ENCODE results near the gene RUFY3.
"Not testable (repeated sequence)": the region's sequence is repeated elsewhere in the genome, so short reads cannot be mapped to it uniquely, and the experiment has no call there.

The RUFY3 gene

DNA sequence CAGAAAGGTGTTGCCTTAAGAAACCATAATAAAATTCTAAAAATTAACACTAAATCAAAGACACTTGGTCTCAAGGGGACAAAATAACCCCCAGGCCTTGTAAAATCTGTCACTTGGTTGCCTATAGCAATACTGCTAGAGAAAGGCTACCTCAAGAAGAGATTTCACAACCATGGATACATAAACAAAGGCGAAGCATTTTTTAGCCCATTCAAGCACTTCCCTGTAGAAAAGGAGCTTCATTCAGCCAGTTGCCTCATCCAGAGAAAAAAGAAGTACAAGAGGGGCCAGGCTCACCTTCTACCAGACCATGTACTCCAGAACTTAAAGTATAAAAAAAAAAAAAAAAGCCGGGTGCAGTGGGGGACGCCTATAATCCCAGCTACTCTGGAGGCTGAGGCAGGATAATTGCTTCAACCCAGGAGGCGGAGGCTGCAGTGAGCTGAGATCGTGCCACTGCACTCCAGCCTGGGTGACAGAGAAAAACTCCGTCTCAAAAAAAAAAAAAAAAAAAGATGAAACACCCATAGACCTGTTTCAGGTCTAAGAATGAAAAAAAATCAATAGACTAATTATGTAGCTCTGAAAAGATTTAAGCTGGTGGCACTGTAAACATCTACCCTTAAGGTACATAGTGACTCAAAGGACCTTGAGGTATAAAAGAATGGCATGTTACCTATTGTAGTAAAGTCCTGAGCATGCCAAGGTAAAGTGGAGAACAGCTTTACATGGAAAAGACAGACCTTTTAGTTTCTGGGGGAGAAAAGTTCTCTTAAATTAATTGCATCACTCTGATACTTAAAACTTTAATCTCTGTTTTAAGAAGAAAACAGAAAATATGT, 18.0 kb downstream of the RUFY3 start:
- DNase-seq, result no peak

DNA sequence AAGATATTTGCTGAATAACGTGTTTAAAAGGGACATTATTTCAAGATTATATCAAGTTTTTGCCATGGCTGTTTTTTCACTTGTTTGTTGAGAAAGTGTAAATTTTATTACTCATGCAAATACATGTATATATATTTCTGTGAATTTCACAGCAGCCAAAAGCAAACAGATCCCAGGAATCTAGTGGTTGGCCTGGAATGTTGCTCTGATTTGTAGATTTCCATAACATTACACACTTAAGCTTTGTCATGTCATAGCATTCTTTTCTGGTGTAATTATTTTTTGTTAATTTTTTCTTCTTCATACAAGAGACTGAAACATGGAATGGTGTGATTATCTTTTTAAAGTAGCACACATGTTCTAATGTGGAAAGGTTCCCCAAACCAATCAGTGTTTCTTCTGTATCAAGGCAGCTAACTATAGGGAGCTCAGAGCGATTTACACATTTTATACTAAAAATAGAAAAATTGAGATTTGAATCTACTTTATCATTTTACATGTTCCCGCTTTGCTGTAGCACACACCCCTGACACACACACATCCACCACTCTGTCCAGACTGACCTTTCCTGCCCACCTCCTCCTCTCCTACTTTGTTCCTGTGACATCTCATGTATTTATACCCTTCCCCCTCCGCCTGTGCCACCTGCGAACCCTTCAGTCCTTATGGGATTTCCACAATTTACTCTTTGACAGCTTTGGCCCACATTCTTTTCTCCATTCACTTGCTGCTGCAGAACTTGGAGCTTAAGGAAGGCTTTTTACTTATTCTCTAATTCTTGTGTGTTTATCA, 20.3 kb downstream of the RUFY3 start:
- DNase-seq, result no peak

DNA sequence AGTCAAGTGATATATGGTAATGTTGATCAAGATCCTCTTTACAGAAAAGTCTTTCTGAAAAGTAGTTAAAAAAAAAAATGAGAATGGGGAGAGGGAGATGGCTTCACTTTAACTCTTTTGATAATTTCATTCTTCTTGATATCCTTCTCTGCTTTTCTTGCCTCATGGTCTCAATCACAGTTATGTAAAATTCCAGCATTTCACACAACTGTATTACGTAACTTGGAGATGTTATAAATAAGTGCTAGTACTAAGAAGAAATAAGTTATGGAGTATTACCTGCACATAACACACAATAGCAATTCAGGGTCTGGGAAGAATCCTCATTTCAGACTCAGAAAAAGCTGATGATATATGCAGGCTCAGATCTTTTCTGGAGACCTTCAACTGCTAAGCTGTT, 22.0 kb downstream of the RUFY3 start:
- no peak for DNase-seq

DNA sequence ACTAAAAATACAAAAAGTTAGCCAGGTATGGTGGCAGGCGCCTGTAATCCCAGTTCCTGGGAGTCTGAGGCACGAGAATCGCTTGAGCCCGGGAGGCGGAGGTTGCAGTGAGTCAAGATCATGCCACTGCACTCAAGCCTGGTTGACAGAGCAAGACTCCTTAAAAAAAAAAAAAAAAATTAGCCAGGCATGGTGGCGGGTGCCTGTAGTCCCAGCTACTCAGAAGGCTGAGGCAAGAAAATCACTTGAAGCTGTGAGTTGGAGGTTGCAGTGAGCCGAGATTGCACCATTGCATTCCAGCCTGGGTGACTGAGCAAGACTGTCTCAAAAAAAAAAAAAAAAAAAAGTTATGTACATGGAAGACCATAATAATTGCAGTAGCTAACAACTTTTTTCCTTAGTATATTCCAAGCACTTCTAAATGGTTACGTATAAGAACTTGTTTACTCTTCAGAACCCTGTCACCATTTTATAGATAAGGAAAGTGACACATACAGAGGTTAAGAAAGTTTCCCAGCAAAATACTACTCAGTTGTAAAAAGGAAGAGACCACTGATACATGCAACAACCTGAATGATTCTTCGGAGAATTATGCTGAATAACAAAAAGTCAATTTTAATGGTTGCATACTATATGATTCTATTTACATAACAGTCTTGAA, 24.5 kb downstream of the RUFY3 start:
- no peak for DNase-seq

DNA sequence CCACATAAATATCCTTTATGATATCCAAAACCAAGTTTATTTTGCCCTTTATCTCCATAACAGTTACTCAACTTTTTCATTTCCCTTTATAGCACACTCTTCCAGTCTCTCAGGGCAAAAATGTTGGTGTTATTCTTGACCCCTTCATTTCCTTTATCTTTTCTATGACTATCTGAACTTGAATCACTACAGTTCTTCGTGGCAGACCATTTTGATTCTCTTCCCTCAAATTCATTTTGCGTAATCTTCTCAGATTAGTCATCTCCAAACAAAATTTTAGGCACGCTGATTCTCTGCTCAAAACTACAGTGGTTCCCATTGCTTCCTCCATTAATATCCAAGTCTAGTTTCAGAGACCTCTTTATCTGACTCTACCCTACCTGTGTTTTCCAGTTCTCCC, 26.1 kb downstream of the RUFY3 start:
- DNase-seq, result no peak

DNA sequence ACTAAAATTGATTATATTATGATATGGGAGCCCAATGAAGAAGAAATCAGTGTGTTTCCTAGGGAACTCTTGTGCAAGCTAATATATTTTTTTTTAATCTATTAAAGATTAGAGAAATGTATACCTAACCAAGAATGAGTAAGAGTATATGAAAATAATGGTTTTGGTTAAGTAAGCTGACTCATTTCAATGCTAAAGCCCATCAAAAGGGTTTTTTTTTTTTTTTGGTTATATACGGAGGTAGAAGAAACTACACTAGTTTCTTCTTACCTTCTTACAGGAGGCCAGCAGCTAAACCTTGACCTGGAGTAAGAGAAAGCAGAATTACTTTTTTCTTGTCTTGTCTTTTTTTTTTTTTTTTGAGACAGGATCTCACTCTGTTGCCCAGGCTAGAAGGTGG, 27.5 kb downstream of the RUFY3 start:
- DNase-seq, result no peak

DNA sequence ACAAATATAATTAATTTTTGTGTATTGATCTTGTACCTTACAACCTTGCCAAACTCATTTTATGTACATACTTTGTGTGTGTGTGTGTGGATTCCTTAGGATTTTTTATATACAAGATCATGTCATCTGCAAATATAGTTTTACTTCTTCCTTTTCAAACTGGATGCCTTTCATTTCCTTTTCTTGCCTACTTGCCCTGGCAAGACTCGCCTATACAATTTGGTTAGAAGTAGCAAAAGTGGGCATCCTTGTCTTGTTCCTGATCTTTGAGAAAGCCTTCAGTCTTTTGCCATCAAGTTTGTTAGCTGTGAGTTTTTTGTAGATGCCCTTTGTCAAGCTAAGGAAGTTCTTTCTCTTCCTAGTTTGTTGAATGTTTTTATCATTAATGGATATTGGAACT, 30.5 kb downstream of the RUFY3 start:
- no peak for DNase-seq

DNA sequence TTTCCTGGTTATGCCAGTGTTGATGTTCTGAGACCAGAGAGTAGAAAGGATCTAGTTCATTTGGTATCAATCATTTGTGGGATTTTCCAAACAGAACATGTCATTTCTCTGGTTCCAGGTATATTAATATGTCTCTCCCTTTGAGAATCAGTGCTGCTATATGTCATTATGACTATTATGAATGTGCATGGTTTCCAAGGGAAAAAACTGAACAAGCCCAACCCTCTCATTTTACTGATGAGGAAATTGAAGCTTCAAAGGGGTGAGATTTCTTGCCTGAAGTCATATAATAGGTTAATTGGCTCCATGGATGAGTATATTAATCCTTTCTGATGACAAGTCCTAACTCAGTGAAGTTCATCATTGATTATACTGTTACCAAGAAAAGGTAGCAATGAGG, 31.9 kb downstream of the RUFY3 start:
- no peak for DNase-seq

DNA sequence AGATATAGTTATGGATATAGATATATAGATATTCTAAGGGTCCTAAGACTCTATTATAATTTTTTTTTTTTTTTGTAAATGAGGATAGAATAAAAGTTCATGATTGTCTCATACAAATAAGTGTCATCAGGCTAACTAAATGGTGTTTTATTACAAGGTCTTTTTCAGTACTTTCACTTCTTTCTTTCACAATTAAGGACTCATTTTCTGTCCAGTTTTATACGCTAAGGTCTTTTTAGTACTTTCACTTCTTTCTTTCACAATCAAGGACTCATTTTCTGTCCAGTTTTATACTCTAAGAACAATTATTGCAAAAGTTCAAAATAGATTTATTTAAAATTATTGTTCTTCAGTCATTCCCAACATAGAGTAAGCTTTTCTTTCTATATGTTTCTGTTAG, 32.7 kb downstream of the RUFY3 start:
- no peak for DNase-seq

DNA sequence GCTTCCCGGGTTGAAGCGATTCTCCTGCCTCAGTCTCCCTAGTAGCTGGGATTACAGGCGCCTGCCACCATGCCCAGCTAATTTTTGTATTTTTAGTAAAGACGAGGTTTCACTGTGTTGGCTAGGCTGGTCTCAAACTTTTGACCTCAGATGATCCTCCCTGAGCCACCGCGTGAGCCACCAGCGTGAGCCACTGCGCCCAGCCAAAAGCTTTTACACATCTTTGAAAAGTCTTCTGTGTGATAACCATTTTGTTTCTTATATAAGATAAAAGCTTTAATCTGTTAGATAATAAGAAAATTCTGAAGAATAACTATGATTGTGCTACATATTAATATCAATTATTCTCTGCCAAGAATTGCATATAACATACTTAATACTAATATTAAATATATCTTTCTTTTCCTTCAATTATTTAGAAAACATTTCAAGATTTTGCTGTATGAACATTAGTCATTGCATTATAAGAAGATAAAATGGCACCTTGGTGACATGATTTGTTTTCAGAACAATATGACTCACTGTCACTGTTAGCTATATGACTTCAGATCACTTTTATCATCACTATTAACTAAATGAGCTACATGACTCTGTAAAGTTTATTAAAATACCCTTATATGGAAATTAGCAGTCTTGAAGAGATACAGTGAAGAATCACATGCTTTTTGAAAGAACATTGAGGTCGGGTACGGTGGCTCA, 33.4 kb downstream of the RUFY3 start:
- DNase-seq, result no peak

DNA sequence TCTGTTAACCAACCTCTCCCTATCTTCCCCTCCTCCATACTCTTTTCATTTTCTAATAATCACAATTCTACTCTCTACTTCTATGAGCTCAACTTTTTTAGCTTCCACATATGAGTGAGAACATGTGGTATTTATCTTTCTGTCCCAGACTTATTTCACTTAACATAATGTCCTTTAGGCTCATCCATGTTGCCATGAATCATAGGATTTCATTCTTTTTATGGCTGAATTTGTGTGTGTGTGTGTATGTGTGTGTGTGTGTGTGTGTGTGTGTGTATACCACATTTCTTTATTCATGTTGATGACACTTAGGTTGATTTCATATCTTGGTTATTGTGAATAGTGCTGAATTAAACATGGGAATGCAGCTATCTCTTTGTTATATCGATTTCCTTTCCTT, 37.4 kb downstream of the RUFY3 start:
- no peak for DNase-seq

DNA sequence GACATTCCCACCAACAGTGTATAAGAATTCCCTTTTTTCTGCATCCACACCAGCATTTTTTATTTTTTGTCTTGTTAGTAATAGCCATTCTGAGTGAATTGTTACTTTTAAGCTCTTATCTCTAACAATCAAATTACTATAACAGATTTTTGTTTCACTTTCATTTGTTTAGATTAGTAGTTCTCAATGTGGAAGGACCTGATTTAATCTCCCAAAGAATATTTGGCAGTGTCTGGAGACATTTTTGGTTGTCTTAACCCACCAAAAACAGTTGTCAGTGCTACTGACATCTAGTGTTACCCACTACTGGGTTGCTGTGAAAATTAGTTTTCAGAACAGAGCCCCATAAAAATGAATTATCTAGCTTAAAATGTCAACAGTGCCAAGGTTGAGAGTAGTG, 37.9 kb downstream of the RUFY3 start:
- no peak for DNase-seq

DNA sequence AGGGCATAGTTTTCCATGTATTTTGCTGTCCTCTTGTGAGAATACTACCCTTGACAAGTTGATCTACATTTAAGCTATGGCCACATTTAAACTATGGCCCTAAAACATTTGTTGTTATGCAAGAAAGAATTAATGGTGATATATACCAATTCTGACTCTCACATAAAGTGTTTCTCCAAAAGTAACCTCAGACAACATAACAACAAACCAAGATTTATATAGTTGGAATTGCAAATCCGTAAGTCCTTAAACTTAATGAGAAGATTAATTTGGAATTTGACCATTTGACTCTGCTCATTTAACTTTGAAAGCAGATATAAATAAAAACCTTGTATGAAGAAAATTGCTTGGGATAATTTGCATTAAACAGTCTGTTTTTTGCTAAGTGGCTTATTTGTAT, 38.9 kb downstream of the RUFY3 start:
- no peak for DNase-seq

DNA sequence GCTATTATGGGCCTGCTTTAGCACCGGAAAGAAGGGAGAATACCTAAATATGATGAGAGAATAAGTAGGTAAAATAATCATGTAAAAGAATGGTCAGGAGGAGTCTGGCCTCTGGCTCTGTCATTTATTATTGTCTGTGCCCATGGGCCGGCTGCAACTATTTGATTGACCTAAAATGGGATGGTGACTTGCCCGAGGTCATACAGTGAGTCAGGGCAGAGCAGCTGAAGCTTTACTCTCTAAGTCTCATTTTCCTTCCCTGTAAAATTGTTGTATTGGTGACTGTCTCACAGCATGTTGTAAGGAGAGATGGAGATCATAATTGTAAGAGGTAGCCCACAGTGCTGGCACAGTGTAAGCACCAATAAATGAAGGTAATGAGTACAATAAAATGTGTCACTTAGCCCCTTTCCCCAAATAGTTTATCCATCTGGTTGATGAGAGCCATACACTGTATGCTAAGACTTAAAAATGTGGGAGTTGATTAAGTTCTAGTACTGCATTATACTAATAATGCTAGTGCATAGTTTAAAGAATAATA, 39.6 kb downstream of the RUFY3 start:
- DNase-seq, result no peak

DNA sequence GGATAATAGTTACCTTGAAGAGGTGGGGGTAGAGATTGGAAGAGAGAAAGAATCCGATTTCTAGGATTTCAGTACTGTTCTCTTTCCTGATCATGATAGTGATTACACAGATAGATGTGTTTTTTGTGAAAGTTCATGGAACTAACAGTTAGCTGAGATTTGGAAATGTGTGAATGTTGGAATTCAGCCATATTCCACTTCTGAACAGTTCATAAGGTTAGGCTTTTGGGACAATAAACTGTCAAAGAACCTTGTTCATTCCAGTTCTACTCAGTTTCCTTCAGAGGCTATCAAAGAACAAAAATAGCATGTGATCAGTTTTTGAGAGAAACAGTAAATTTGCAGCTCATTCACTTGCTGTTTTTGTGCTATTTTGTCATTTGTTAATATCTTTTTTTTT, 43.6 kb downstream of the RUFY3 start:
- no peak for DNase-seq

DNA sequence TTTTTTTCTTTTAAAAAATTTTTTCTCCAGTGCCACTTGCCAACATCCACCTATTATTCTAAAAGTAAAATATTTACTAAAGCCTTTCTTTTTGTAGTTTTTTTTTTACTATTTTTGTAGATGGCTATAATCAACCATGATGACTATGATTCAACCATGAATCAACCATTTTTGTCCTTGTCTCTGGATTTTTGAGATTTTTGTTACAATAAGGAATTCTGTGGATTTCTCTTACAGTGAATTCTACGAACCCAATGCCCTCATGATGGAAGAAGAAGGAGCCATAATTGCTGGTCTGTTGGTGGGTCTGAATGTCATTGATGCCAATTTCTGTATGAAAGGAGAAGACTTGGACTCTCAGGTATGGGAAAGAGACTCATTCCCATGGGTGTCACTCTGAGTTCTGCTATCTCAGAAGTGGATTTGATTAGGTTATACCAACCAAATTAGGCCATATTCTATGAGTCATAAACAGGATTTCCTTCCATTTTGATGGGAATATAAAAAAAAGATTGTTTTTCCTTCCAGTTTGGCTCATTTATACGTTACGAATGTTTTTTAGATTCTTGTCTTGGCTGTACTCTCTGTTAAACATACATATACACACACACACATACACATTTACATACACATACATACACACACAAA, 46.7 kb downstream of the RUFY3 start:
- DNase-seq, result no peak

DNA sequence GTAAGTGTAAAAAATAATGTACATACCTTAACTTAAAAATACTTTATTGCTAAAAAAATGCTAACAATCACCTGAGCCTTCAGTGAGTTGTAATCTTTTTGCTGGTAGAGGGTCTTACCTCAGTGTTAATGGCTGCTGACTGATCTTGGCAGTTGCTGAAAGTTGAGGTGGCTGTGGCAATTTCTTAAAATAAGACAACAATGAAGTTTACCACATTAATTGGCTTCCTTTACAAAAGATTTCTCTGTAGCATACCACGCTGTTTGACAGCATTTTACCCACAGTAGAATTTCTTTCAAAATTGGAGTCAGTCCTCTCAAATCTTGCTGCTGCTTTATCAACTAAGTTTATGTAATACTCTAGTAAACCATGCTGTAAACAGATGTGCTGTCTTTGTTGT, 47.6 kb downstream of the RUFY3 start:
- not testable (repeated sequence) for DNase-seq

DNA sequence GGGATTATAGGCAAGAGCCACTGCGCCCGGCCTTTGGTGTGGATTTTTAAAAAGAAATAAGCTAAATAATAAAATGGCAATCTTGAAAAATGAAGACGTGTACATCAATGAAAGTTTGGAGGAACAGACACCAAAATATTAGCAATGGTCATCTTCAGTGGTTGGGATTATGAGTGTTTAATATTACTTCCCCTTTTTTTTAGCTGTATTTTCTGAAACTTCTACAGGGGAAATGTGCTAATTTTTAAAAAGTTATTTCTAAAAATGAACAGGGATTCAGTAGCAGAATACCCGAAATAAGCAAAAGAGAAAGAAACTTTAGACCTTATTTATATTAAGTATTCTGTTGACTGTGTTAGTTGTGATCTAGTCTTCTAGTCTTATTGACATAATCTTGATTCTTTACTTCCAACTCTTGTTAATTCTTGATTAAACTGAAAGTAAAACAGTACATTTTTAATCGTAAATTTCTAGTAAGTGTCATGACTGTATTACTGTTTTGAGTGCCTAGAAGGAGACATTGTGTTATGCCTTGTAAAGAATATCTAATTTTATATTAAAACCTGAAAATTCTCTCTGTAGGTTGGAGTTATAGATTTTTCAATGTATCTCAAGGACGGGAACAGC, 51.3 kb downstream of the RUFY3 start:
- no peak for DNase-seq

DNA sequence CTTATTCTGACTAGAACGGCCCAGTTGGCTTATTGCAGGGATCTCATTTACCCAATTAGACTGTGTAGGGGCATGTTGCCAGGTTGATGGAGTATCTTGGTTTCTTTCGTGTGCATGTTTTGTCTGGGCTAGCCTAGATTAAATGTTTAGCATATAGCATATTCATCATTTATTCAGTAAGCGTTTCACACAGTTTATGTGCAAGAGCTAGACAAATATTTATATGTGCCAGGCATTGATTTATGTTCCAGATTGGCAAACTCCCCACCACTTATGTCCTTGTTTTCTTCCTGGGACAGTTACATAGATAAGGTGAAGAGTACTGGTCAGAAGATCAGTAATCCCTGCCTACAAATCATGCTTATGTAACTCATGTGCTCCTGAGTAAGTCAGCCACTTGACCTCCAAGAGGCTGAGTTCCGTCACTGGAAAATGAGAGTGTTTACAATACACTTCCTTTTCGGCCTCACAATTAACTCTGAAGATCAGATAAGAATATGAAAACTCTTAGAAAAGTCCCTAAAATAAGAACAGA, 57.2 kb downstream of the RUFY3 start:
- DNase-seq, result no peak

DNA sequence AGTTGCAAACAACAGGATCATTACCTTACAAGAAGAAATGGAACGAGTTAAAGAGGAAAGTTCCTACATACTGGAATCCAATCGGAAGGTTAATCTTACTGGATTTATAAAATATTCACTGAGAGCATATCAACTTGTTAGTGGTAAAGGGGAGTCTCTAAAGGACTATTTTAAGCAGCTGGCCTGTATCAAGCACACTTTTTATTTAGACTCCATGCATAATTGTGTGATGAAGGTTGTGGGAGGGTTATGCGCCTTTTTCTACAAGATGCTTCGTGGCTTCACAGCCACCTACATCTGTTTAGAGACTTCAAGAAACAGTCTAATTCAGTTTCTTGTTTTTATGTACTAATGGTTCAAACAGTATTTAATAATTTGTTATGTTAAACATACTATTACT, 61.3 kb downstream of the RUFY3 start:
- DNase-seq, result no peak

DNA sequence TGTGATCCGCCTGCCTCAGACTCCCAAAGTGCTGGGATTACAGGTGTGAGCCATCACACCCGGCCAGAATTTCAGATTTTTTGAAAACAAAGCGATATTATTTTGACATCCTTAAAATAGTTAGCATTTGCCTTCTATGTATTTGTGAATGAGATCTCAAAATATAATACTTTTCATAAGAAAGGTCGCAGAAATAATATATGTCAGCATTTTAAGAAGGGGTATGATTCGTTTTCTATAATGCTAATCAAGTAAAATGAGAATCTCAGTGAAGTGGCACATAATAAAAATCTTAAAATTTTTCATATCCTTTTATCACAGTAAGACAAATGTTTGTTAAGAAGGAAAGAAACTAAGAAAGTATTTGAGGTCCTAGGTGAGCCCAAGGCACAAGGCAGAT, 65.7 kb downstream of the RUFY3 start:
- no peak for DNase-seq

DNA sequence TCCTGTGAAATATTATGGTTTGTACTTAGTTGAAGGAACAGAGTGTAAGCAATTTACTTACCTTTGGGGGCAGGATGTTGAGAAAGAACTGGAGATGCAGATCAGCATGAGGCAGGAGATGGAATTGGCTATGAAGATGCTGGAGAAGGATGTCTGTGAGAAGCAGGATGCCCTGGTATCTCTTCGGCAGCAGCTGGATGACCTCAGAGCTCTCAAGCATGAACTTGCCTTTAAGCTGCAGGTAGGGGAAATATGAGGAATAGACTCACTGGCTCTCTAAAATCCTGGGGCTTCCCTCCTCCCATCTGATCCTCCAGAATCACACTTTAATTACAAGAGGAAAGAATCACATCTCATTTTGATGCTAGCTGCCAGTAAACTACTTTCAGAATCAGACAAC, 67.0 kb downstream of the RUFY3 start:
- DNase-seq, result no peak
